Endothelial cell of umbilical vein (primary cell): Measurements from ENCODE around the gene USF3. TPM values are rescaled to one million over a fixed set of nuclear protein-coding genes. Genes with fewer than 3 reads are reported as not detected.

ENCODE experiments used
- BruUV-seq: library from RNA; stranded (reverse); fragments of 400-500 nt; replicated peaks from 2 replicates; lab custom pipeline; 2021; lab: Mats Ljungman, UMichigan
- CTCF ChIA-PET: fragments of 300-600, 350-600 bp; sonication (Branson Sonifier 250); formaldehyde crosslinking; loops from one replicate; lab custom pipeline; 2021; ENCODE audit warnings: antibody characterized with exemption, inconsistent platforms; lab: Charles Lee
- POLR2A ChIA-PET: fragments of 300-600, 350-600 bp; sonication (Branson Sonifier 250); formaldehyde crosslinking; loops from one replicate; lab custom pipeline; 2021; ENCODE audit warnings: antibody characterized with exemption, inconsistent platforms; lab: Charles Lee
- DNase-seq: peaks from one replicate; pipeline ENCODE4 v3.0.0-alpha.2; 2011; ENCODE audit warnings: low read depth, low spot score
- FAIRE-seq: peaks from 2 replicates; lab custom pipeline; 2011; peaks lifted over from hg19 to GRCh38; lab: Jason Lieb, UNC
- H2AFZ ChIP-seq: 2 replicates; pipeline ENCODE4 v1.6.0; 2012; ENCODE audit warnings: low read depth, low read length, control low read depth, inconsistent platforms
- H3K27ac ChIP-seq: 2 replicates; pipeline ENCODE4 v1.5.1; 2011; ENCODE audit warnings: low read depth, mild to moderate bottlenecking, control low read depth, low read length, moderate library complexity; ENCODE audit not compliant: insufficient read depth
- H3K27me3 ChIP-seq, 2 experiments: 2 replicates each; pipeline versions ENCODE4 v1.6.0 to v1.6.1; 2011; ENCODE audit warnings: low read length in 2 of 2, mixed read lengths in 1 of 2; ENCODE audit not compliant: control insufficient read depth in 2 of 2, insufficient read depth in 2 of 2
- H3K36me3 ChIP-seq, 2 experiments: 2 replicates in 1 of 2; 3 replicates in 1 of 2; pipeline ENCODE4 v1.5.1; 2011; ENCODE audit warnings: low read length in 2 of 2, mild to moderate bottlenecking in 1 of 2, moderate library complexity in 1 of 2; ENCODE audit not compliant: control insufficient read depth in 2 of 2, insufficient read depth in 2 of 2; ENCODE audit errors: extremely low read depth in 1 of 2
- H3K4me1 ChIP-seq: 3 replicates; pipeline ENCODE4 v1.5.1; 2011; ENCODE audit warnings: mild to moderate bottlenecking, low read length; ENCODE audit not compliant: control insufficient read depth, insufficient read depth; ENCODE audit errors: extremely low read depth
- H3K4me2 ChIP-seq: 2 replicates; pipeline ENCODE4 v1.6.1; 2011; ENCODE audit warnings: low read length, control low read depth, mixed read lengths; ENCODE audit not compliant: insufficient read depth
- H3K4me3 ChIP-seq, 3 experiments: fragments of 200-600 bp in 1 of 3; sonication (generic), shearing (Covaris generic) in 1 of 3; replicated peaks in 1 of 3; 2 replicates each; pipeline ENCODE4 v1.5.1; 2011 to 2016; ENCODE audit warnings: control low read depth in 3 of 3, low read length in 3 of 3, mild to moderate bottlenecking in 2 of 3, inconsistent platforms in 1 of 3, low read depth in 1 of 3, moderate library complexity in 1 of 3; ENCODE audit not compliant: insufficient read depth in 1 of 3
- H3K79me2 ChIP-seq: 2 replicates; pipeline ENCODE4 v1.6.0; 2012; ENCODE audit warnings: low read length, inconsistent platforms; ENCODE audit not compliant: control insufficient read depth, insufficient read depth
- H3K9ac ChIP-seq: replicated peaks from 2 replicates; pipeline ENCODE3; 2011; ENCODE audit warnings: low read length, control low read depth; ENCODE audit not compliant: insufficient read depth; ENCODE audit errors: extremely low read depth
- H3K9me1 ChIP-seq: replicated peaks from 3 replicates; pipeline ENCODE4 v1.6.0; 2011; ENCODE audit warnings: mild to moderate bottlenecking, low read length; ENCODE audit not compliant: control insufficient read depth, insufficient read depth; ENCODE audit errors: extremely low read depth
- H3K9me3 ChIP-seq: replicated peaks from 2 replicates; pipeline ENCODE4 v1.5.1; 2012; ENCODE audit warnings: low read length, inconsistent platforms; ENCODE audit not compliant: control insufficient read depth, insufficient read depth
- H4K20me1 ChIP-seq: replicated peaks from 2 replicates; pipeline ENCODE3; 2011; ENCODE audit warnings: mild to moderate bottlenecking, low read length; ENCODE audit not compliant: control insufficient read depth, insufficient read depth; ENCODE audit errors: extremely low read depth
- CTCF ChIP-seq, 2 donors: IDR thresholded peaks; 1 replicate in 1 of 2; 2 replicates in 1 of 2; pipeline ENCODE4 v1.5.1; 2011; ENCODE audit warnings: low read length in 2 of 2, mild to moderate bottlenecking in 2 of 2, moderate library complexity in 2 of 2, control low read depth in 1 of 2, inconsistent platforms in 1 of 2, low read depth in 1 of 2; ENCODE audit not compliant: insufficient read depth in 1 of 2; ENCODE audit errors: extremely low read depth in 1 of 2
- EZH2 ChIP-seq: IDR thresholded peaks from 2 replicates; pipeline ENCODE4 v1.6.1; 2012; ENCODE audit warnings: borderline replicate concordance, low read depth, mild to moderate bottlenecking, moderate library complexity, low read length, inconsistent platforms; ENCODE audit not compliant: severe bottlenecking
- FOS ChIP-seq: IDR thresholded peaks from 2 replicates; pipeline ENCODE4 v1.6.1; 2011; ENCODE audit warnings: mild to moderate bottlenecking, low read length, moderate library complexity, borderline replicate concordance; ENCODE audit not compliant: insufficient read depth
- GATA2 ChIP-seq: IDR thresholded peaks from 2 replicates; pipeline ENCODE4 v1.7.0; 2011; ENCODE audit warnings: low read depth, mild to moderate bottlenecking, moderate library complexity, mixed read lengths, low read length; ENCODE audit not compliant: insufficient read length, insufficient read depth
- JUN ChIP-seq: IDR thresholded peaks from 2 replicates; pipeline ENCODE4 v1.6.1; 2011; ENCODE audit warnings: borderline replicate concordance, low read depth; ENCODE audit not compliant: insufficient read length, insufficient read depth
- MYC ChIP-seq: IDR thresholded peaks from one replicate; pipeline ENCODE4 v1.6.1; 2011; ENCODE audit warnings: mild to moderate bottlenecking, low read depth, low read length
- POLR2A ChIP-seq: IDR thresholded peaks from 2 replicates; pipeline ENCODE4 v1.6.1; 2012; ENCODE audit warnings: low read depth, mild to moderate bottlenecking, control low read depth, low read length
- POLR2AphosphoS5 ChIP-seq: IDR thresholded peaks from 2 replicates; pipeline ENCODE4 v1.6.1; 2012; ENCODE audit warnings: low read depth, mild to moderate bottlenecking, control low read depth, low read length, moderate library complexity; ENCODE audit not compliant: insufficient read depth
- dilution Hi-C: fragments of 300-500 bp; cut with MboI; formaldehyde crosslinking; loops from one replicate; pipeline ENCODE4 v1.15.0; 2019; ENCODE audit warnings: low sequenced_read_pairs; ENCODE audit not compliant: extremely low pct_ligation_motif_present
- intact Hi-C: fragments of 100-400 bp; cut with micrococcal nuclease; formaldehyde crosslinking; loops from one replicate; pipeline ENCODE4 v1.10.0; 2022
- polyA plus RNA-seq, 4 experiments: library from polyadenylated mRNA; depleted of rRNA in 3 of 4; stranded (reverse) in 3 of 4; unstranded in 1 of 4; fragments of >200 nt; gene quantifications; 2 replicates each; pipeline versions ENCODE4 v1.2.1 to v1.2.3, GENCODE V29; 2011 to 2012; ENCODE audit warnings: missing spikeins in 1 of 4
- total RNA-seq: library from RNA; stranded (reverse); gene quantifications from 2 replicates; pipeline ENCODE4 v1.2.3, GENCODE V29; 2021
- TF ChIP-seq, protein P1 (sequence below): IDR thresholded peaks from 2 replicates; pipeline ENCODE4 v1.6.1; 2011; ENCODE audit not compliant: insufficient read depth, insufficient read length

The USF3 gene
- total and polyA plus RNA-seq, 2 donors (not counting 3 experiments of a cell fraction or from before 2014, with no cell fraction given), result 7.0 to 10.5 TPM

DNA sequence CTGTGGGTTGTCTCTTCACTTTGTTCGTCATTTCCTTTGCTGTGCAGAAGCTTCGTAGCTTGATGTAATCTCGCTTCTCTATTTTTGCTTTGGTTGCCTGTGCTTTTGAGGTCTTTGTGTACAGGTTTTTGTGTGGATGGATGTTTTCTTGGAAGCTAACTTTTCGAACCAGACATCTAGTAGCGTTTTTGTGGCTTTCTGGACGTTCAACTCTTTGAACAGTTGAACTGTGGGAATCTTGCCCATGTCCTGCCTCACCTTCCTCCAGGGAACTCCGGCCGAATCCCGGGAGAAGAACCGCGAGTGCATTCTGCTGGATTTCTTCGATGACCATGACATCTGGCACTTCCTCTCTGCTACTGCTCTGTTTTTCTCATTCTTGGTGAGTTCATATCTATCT lies 70.6 kb downstream of the USF3 start:
- no peaks in the 10 kb centered on the region for H3K79me2 ChIP-seq
- no peak overlapping the region for H2AFZ ChIP-seq
- intact Hi-C loops, result loop anchor here (1.0 to 10.0 kb wide), 8 partner anchors 48 to 984 kb away; partner anchors contain the start of gene CCDC80
- BruUV-seq, result no TSS peak
- ChIA-PET CTCF (interaction anchor here (1.1 to 5.2 kb wide), 5 partner anchors 70 to 338 kb away, joined by 3 to 71 read pairs (median 11); no protein-coding TSS in a partner anchor), POLR2A (no interaction called here)
- FAIRE-seq (no peak), DNase-seq (no peak)
- H3K27me3 ChIP-seq, result peaks cover 17 to 27% of the 10 kb centered on the region in 2 experiments
- H3K27ac ChIP-seq, result no peak overlapping the region
- H3K36me3 ChIP-seq, result no peaks in the 10 kb centered on the region
- H4K20me1 ChIP-seq, result no peaks in the 10 kb centered on the region
- H3K9me3 ChIP-seq, result no peaks in the 10 kb centered on the region
- H3K9me1 ChIP-seq, result no peaks in the 10 kb centered on the region
- H3K4me2 ChIP-seq, result no peak overlapping the region
- H3K4me1 ChIP-seq, result peaks cover 4% of the 10 kb centered on the region
- TF ChIP-seq, protein P1, sequence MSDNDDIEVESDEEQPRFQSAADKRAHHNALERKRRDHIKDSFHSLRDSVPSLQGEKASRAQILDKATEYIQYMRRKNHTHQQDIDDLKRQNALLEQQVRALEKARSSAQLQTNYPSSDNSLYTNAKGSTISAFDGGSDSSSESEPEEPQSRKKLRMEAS, result no peak
- no peak for TF ChIP-seq MYC
- TF ChIP-seq EZH2, result no peak
- TF ChIP-seq CTCF (IDR thresholded peaks at IDR 0.05; ENCODE audit: extremely low read depth in 1 of 2, insufficient read depth in 1 of 2, low read depth in 1 of 2, low read length in 2 of 2), result no peak
- no peak for TF ChIP-seq JUN
- no peak for TF ChIP-seq GATA2
- TF ChIP-seq POLR2AphosphoS5, result no peak
- TF ChIP-seq FOS, result no peak
- no peak for TF ChIP-seq POLR2A
- H3K9ac ChIP-seq, result no peak overlapping the region
- dilution Hi-C loops, result no loop called here
- no peak overlapping the region for H3K4me3 ChIP-seq
